HG02840 (cell line): ENCODE data around the gene MCM5.
"Not testable (repeated sequence)": the region's sequence is repeated elsewhere in the genome, so short reads cannot be mapped to it uniquely, and the experiment has no call there.

ENCODE experiments used
- ATAC-seq: cut with Tn5 transposase; IDR thresholded peaks from one replicate; pipeline ENCODE4 v1.9.1; 2021; ENCODE audit warnings: mild to moderate bottlenecking, moderate library complexity, moderate number of reproducible peaks; ENCODE audit not compliant: unreplicated experiment, low FRiP score

MCM5 gene

GRCh38 chr22:35378621-35379020 lies 21.3 kb upstream of the MCM5 start:
- ATAC-seq, result no peak

- ATAC-seq, result no peak
Measured at GRCh38 chr22:35379146-35379993, 20.6 kb upstream of the MCM5 start.

GRCh38 chr22:35380013-35380412 lies 19.9 kb upstream of the MCM5 start:
- ATAC-seq, result no peak

- no peak for ATAC-seq
Measured at GRCh38 chr22:35380537-35381423, 19.2 kb upstream of the MCM5 start, which contains the start of gene HMOX1. HMOX1 (plus strand) TSS chr22:35381096; CDS start chr22:35381174, 78 bp downstream.

- no peak for ATAC-seq
Measured at GRCh38 chr22:35381424-35382009, 18.4 kb upstream of the MCM5 start.

GRCh38 chr22:35383679-35384071 lies 16.3 kb upstream of the MCM5 start:
- ATAC-seq, result no peak

- no peak for ATAC-seq
Measured at GRCh38 chr22:35384527-35384926, 15.4 kb upstream of the MCM5 start.

GRCh38 chr22:35384975-35385588 lies 14.9 kb upstream of the MCM5 start:
- no peak for ATAC-seq

- ATAC-seq, result no peak
Measured at GRCh38 chr22:35386670-35387288, 13.2 kb upstream of the MCM5 start.

GRCh38 chr22:35390933-35391332 lies 9.0 kb upstream of the MCM5 start:
- ATAC-seq, result no peak

GRCh38 chr22:35392357-35392756 lies 7.6 kb upstream of the MCM5 start:
- ATAC-seq, result no peak

- ATAC-seq, result no peak
Measured at GRCh38 chr22:35393116-35394010, 6.6 kb upstream of the MCM5 start.

GRCh38 chr22:35394011-35394312 lies 6.0 kb upstream of the MCM5 start:
- ATAC-seq, result no peak

GRCh38 chr22:35394810-35395563 lies 5.0 kb upstream of the MCM5 start:
- no peak for ATAC-seq

- not testable (repeated sequence) for ATAC-seq
Measured at GRCh38 chr22:35396622-35397021, 3.3 kb upstream of the MCM5 start.

- ATAC-seq, result no peak
Measured at GRCh38 chr22:35397095-35397904, 2.6 kb upstream of the MCM5 start.

GRCh38 chr22:35398591-35398973 lies 1.4 kb upstream of the MCM5 start:
- no peak for ATAC-seq
